Endothelial cell of hepatic sinusoid (primary cell): ENCODE measurements around the gene COASY.
"Not testable (repeated sequence)": the region's sequence is repeated elsewhere in the genome, so short reads cannot be mapped to it uniquely, and the experiment has no call there.

Experiments used
- in situ Hi-C: cut with HindIII; loops from 2 replicates; pipeline ENCODE4 v1.10.0; 2017; ENCODE audit warnings: low sequenced_read_pairs

The COASY gene

DNA sequence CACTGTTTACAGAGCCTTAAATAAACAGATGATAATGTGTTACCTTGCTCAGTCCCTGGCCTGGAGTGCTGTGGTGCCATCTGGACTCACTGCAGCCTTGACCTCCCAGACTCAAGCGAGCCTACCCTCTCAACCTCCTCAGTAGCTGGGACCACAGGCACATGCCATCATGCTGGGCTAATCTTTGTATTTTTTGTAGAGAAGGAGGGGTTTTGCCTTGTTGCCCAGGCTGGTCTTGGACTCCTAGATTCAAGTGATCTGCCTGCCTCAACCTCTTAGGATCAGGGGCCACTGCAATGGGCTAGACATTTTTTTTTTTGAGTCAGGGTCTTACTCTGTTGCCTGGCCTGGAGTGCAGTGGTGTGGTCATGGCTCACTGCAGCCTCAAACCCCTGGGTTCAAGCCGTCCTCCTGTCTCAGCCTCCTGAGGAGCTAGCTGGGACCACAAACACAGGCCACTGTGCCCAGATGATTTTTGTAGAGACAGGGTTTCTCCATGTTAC is 30.9 kb upstream of the COASY start:
- in situ Hi-C loops = no loop called here

DNA sequence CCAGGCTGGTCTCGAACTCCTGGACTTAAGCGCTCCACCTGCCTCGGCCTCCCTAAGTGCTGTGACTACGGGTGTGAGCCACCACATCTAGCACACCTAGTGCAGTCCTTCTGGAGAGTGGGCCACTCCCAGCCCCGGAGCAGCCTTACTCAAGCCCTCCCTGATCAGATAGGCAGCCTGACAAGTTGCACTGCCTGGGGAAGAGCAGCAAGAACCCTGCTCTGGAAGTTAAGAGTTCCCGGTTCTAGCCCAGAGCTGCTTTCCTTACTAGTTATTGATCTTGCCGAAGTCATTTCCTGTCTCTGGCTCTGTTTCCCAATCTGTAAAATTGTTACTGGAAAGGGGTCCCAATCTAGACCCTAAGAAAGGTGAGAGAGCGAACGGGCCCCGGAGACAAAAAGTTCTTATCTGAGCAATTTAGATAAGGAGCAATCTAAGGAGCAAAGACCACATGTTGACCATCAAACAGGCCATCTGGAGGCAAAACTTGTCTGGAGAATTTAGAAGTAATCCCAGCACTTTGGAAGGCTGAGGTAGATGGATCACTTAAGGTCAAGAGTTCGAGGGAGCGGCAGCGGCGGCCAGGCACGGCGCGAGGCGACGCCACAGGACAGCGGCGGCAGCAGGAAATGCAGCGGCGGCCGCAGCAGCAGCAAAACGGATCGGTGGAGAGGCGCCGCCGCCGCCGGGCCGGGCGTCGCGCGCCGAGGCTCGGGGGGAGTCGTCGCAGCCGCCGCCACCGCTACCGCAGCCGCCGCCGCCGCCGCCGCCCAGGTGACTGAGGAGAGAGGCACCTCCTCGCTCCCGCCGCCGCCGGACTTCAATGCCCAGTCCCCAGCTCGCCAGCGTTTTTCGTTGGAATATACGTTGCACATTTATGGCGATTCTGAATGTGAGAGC is 30.2 kb upstream of the COASY start:
- in situ Hi-C loops = no loop called here

DNA sequence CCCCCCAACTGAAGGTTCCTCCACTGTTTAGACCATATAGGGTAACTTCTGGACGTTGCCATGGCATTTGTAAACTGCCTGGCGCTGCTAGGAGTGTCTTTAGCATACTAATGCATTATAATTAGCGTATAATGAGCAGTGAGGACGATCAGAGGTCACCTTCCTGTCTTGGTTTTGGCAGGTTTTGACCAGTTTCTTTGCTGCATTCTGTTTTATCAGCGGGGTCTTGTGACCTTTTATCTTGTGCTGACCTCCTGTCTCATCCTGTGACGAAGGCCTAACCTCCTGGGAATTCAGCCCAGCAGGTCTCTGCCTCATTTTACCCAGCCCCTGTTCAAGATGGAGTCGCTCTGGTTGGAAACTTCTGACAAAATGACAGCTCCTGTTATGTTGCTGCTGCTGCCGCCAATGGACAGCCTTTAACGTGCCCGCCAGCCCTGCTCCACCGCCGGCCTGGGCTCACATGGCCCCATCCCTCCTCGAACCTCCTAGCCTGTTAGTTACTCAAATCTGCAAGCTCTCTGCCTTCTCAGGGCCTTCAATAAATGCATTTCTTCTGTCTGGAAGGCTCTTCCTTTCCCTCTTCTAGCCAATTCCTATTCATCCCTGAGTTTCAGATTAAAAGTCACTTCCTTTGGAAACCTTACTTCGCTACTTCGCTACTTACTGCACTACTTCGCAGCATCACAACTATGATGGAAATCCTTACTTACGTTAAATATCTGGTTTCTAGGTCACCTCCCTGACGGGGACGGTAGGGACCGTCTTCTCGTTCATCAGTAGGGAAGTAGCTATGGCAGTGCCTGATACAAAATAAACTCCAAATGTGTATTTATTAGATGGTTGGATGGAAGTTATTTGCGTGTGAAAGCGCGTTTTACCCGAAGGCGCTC is 26.5 kb upstream of the COASY start:
- in situ Hi-C loops = no loop called here

DNA sequence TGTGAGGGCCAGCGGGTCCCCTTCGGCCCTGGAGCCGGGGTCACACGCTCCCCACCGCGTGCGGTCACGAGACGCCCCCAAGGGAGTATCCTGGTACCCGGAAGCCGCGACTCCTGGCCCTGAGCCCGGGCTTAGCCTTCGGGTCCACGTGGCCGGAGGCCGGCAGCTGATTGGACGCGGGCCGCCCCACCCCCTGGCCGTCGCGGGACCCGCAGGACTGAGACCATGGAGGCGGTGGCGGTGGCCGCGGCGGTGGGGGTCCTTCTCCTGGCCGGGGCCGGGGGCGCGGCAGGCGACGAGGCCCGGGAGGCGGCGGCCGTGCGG is 25.9 kb upstream of the COASY start, which contains the start of gene NAGLU:
NAGLU (plus strand) TSS at position 194 of the 324 bp plus-strand sequence; CDS start at position 226, 32 bp downstream.
- in situ Hi-C loops = no loop called here

DNA sequence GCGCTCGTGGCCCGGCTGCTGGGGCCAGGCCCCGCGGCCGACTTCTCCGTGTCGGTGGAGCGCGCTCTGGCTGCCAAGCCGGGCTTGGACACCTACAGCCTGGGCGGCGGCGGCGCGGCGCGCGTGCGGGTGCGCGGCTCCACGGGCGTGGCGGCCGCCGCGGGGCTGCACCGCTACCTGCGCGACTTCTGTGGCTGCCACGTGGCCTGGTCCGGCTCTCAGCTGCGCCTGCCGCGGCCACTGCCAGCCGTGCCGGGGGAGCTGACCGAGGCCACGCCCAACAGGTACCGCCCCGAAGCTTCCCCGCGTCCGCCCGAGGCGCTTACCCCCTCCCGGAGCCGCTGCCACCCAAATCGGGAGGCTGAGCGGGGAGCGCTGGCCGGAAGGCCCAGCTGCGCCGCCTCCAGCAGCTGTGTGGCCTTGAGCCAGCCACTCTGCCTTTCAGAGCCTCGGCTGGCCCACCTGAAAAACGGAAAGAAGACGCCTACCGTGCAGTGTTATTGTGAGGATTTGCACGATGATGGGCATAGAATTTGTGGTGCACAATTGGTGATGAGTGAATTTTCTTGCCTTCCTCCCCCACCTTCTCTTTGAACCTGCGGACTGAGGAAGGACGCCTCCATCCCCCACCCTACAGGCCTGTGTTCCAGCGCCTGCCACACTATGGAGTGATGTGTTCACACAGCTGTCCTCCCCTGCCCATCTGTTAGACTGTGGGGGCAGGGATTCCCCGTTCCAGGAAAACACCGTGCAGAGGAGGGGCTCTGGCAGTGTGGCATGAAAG is 25.4 kb upstream of the COASY start:
- in situ Hi-C loops = no loop called here

DNA sequence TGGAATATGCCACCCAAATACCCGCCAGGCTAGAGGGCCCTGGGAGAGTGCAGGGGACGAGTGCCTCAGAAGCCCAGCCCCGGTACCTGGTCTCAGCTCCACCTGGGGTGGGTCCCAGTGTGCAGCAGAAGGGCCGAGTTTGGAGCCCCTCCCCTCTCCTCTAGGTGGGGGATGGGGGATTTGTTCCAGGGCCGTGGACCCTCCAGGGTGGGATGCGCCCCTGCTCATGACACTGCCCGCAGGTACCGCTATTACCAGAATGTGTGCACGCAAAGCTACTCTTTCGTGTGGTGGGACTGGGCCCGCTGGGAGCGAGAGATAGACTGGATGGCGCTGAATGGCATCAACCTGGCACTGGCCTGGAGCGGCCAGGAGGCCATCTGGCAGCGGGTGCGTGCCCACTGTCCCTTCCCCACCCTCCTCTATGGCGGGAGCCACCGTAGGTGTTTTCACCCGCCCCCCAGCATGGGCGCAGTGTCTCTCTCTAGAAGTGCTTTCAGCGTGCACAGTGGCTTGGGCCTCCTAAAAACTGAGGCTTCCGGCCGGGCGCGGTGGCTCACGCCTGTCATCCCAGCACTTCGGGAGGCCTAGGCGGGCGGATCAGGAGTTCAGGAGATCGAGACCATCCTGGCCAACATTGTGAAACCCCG is 24.7 kb upstream of the COASY start:
- in situ Hi-C loops = no loop called here

DNA sequence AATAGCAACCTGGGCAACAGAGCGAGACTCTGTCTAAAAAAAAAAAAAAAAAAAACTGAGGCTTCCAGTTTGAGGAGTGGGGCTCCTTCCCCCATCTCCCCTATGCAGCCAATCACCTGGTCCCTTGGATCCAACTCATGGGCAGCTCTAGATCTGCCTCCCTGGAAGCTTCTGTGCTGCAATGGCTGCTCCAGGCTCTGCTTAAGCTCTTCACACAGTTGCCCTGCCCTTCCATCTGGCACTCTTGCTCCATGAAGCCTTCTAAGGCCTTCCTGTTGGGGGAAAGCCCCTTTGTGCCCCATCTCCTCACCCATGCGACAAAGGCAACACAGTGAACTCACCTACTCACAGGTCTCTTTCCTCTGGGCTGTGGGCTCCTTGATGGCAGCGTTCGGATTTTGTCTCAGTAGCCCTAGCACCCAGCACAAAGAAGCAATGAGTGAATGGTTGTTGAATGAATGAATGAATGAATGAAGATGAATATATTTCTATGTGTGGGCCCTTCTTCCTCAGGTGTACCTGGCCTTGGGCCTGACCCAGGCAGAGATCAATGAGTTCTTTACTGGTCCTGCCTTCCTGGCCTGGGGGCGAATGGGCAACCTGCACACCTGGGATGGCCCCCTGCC is 24.0 kb upstream of the COASY start:
- in situ Hi-C loops = no loop called here

DNA sequence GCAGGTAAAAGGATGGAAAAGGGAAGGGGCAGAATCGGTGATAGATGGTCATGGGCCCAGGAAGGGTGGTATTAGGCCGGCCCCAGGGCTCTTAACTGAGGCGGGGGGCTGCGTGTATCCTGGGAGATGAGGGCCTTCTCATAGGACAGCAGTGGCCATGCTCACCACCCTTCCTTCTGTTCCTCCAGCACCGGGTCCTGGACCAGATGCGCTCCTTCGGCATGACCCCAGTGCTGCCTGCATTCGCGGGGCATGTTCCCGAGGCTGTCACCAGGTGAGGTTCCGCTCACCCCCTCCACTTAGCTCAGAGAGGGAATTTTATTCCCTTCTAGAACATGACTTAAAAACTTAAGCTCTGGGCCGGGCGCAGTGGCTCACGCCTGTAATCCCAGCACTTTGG is 23.5 kb upstream of the COASY start:
- in situ Hi-C loops = no loop called here

DNA sequence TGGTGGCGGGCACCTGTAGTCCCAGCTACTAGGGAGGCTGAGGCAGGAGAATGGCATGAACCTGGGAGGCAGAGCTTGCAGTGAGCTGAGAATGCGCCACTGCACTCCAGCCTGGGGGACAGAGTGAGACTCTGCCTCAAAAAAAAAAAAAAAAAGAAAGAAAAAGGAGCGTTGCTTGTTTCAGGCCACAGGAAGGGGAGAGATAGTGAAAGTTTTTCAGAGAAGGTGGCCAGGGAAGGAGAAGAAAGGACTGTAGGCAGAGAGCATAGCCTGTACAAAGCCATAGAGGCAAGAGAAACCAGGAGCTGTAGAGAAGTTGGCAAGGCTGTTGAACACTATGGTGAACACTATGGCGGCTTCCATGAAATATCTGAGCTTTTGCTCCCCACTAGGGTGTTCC is 21.4 kb upstream of the COASY start:
- in situ Hi-C loops = not testable (repeated sequence)

DNA sequence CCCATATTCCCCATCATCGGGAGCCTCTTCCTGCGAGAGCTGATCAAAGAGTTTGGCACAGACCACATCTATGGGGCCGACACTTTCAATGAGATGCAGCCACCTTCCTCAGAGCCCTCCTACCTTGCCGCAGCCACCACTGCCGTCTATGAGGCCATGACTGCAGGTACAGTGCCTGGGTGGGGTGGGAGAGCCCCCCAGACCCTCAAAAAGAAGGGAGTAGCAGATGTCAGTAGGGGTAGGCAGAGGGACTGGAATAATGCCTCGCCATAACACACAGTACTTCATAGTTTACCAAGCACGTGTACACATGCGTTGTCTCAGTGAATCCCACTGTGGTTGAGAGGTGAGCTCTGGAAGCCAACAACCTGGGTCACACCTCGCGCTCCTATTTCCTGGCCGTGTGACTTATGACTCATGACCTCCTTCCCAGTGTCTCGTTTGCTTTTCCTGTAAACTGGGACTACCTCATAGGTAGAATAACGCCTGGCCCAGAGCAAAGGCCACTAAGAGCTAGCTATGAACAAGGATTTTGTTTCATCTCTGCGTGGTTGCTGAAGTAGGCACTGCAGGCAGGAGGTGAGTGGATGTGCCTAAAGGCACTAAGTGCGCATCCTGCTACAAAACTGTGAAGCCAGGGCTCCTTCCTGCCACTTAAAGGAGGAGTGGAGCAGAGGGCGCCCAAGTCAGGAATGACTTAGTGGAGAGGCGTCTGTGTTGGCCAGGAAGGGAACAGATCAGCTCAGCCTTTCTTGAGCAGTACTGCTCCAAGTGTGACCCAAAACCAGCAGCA is 20.7 kb upstream of the COASY start:
- in situ Hi-C loops = no loop called here

DNA sequence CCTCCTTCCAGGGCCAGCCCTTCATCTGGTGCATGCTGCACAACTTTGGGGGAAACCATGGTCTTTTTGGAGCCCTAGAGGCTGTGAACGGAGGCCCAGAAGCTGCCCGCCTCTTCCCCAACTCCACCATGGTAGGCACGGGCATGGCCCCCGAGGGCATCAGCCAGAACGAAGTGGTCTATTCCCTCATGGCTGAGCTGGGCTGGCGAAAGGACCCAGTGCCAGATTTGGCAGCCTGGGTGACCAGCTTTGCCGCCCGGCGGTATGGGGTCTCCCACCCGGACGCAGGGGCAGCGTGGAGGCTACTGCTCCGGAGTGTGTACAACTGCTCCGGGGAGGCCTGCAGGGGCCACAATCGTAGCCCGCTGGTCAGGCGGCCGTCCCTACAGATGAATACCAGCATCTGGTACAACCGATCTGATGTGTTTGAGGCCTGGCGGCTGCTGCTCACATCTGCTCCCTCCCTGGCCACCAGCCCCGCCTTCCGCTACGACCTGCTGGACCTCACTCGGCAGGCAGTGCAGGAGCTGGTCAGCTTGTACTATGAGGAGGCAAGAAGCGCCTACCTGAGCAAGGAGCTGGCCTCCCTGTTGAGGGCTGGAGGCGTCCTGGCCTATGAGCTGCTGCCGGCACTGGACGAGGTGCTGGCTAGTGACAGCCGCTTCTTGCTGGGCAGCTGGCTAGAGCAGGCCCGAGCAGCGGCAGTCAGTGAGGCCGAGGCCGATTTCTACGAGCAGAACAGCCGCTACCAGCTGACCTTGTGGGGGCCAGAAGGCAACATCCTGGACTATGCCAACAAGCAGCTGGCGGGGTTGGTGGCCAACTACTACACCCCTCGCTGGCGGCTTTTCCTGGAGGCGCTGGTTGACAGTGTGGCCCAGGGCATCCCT is 18.5 kb upstream of the COASY start:
- in situ Hi-C loops = no loop called here

DNA sequence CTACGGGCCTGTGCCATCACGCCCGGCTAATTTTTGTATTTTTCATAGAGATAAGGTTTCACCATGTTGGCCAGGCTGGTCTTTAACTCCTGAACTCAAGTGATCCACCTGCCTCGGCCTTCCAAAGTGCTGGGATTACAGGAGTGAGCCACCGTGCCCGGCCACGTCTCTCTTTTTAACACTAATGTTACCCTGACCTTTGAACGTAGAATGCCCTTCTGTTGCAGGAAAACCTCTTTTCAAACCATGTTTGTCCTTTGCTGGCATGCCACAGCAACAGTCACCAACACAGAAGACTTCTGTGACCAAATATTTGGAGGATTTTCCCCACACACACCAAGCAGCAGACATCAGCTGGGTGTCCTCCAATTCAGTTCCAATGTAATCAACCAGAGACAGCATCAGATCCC is 17.1 kb upstream of the COASY start:
- in situ Hi-C loops = no loop called here

DNA sequence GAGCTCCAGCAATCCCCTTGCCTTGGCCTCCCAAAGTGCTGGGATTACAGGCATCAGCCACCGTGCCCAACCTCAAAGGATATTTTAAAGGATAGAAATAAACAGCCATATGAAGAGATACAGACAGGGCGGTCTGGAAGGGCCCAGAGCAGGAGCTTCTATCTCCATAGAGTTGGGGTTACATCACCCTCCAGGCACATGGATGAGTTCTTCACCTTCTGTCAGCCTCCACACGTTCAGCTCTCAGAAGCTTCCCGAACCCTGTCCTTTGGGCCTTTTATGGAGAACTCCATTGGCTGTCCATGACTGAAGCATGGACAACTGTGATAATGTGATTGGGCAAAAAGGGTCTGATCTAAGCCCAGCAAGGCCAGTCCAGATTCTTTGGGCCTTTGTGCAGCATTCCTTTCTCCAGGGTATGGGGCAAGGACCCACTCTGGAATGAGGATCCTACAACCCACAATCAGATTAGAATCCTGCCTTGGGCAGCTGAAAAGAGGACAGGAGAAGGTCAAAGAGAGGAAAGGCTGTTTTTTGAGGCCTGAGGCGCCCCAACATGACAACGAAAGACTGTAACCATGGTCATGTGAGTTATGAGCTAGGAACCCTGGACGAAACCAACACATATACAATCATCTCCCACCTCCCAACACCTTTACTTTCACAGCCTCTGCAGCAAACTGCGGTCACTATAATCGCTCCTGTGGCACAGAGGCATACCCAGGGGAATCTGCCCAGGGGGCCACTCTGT is 16.0 kb upstream of the COASY start:
- in situ Hi-C loops = not testable (repeated sequence)

DNA sequence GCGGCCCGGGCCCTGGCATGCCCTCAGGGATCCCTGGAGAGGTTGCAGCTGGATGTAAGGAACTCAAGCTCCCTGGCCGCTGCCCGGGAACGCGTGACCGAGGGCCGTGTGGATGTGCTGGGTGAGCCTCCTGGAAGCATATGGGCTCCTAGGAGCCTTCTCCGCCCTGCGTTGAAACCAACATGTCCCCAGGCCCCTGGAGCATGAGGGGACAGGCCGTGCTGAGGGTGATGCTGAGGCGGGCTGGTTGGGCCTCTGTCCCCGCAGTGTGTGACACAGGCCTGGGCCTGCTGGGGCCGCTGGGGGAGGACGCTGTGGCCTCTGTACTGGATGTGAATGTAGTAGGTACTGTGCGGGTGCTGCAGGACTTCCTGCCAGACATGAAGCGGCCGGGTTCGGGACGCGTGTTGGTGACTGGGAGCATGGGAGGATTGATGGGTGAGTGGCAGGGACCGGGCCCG is 14.9 kb upstream of the COASY start:
- in situ Hi-C loops = no loop called here

DNA sequence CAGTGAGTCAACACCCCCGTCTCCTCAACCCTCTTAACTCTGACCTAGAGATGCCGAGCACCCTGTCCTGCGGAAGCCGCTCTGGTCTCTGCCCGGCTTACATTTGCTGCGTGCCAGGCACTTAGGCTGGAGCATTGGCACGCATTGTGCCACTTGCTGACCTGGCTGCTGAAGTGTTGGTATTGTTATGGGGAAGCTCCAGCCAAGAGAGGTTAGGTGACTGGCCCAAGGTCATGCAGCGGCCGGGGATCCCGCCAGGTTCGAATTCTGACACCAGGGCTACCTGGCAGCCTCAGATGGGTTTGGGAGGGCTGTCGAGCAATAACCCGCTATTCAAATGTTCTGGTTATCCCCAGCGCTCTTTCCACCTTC is 14.3 kb upstream of the COASY start:
- in situ Hi-C loops = no loop called here

DNA sequence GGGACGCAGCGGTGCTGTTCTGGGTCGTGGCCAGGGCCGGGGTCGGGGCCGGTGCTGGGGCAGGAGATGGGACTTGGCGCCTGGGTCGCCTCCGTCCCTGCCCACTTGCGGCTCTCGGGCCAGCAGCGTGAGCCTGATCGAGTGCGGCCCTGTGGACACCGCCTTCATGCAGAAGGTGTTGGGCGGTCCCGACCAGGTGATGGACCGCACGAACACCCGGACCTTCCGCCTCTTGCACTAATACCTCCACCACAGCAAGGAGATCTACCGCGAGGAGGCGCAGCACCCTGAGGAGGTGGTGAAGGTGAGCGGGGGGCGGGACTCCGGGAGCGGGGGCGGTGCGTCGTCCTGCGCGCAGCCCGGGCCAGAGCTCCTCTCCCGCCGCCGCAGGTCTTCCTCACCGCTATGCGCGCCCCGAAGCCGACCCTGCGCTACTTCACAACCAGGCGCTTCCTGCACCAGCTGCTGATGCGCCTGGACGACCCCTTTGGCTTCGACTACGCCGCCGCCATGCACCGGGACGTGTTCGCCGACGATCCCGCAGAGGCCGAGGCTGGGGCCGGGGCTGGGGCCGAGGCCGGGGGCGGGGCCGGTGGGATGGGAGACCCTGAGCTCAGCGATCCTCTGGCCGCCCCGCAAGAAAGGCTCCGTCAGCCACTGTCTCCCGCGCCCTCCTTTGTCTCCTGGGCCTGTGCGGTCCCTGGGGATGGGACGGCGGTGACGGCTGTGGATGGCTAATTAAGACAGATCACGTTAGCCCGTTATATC is 13.7 kb upstream of the COASY start:
- in situ Hi-C loops = no loop called here
